Endothelial cell of umbilical vein (primary cell): ENCODE measurements around the gene ITGB2. TPM values are rescaled to one million over a fixed set of nuclear protein-coding genes. Genes with fewer than 3 reads are reported as not detected.

Experiments
- BruUV-seq: library from RNA; stranded (reverse); fragments of 400-500 nt; replicated peaks from 2 replicates; lab custom pipeline; 2021; lab: Mats Ljungman, UMichigan
- CTCF ChIA-PET: fragments of 300-600, 350-600 bp; sonication (Branson Sonifier 250); formaldehyde crosslinking; loops from one replicate; lab custom pipeline; 2021; ENCODE audit warnings: antibody characterized with exemption, inconsistent platforms; lab: Charles Lee
- POLR2A ChIA-PET: fragments of 300-600, 350-600 bp; sonication (Branson Sonifier 250); formaldehyde crosslinking; loops from one replicate; lab custom pipeline; 2021; ENCODE audit warnings: antibody characterized with exemption, inconsistent platforms; lab: Charles Lee
- DNase-seq: peaks from one replicate; pipeline ENCODE4 v3.0.0-alpha.2; 2011; ENCODE audit warnings: low read depth, low spot score
- FAIRE-seq: peaks from 2 replicates; lab custom pipeline; 2011; peaks lifted over from hg19 to GRCh38; lab: Jason Lieb, UNC
- H2AFZ ChIP-seq: 2 replicates; pipeline ENCODE4 v1.6.0; 2012; ENCODE audit warnings: low read depth, low read length, control low read depth, inconsistent platforms
- H3K27ac ChIP-seq: 2 replicates; pipeline ENCODE4 v1.5.1; 2011; ENCODE audit warnings: low read depth, mild to moderate bottlenecking, control low read depth, low read length, moderate library complexity; ENCODE audit not compliant: insufficient read depth
- H3K27me3 ChIP-seq, 2 experiments: 2 replicates each; pipeline versions ENCODE4 v1.6.0 to v1.6.1; 2011; ENCODE audit warnings: low read length in 2 of 2, mixed read lengths in 1 of 2; ENCODE audit not compliant: control insufficient read depth in 2 of 2, insufficient read depth in 2 of 2
- H3K36me3 ChIP-seq, 2 experiments: 2 replicates in 1 of 2; 3 replicates in 1 of 2; pipeline ENCODE4 v1.5.1; 2011; ENCODE audit warnings: low read length in 2 of 2, mild to moderate bottlenecking in 1 of 2, moderate library complexity in 1 of 2; ENCODE audit not compliant: control insufficient read depth in 2 of 2, insufficient read depth in 2 of 2; ENCODE audit errors: extremely low read depth in 1 of 2
- H3K4me1 ChIP-seq: 3 replicates; pipeline ENCODE4 v1.5.1; 2011; ENCODE audit warnings: mild to moderate bottlenecking, low read length; ENCODE audit not compliant: control insufficient read depth, insufficient read depth; ENCODE audit errors: extremely low read depth
- H3K4me2 ChIP-seq: 2 replicates; pipeline ENCODE4 v1.6.1; 2011; ENCODE audit warnings: low read length, control low read depth, mixed read lengths; ENCODE audit not compliant: insufficient read depth
- H3K4me3 ChIP-seq, 3 experiments: fragments of 200-600 bp in 1 of 3; sonication (generic), shearing (Covaris generic) in 1 of 3; replicated peaks in 1 of 3; 2 replicates each; pipeline ENCODE4 v1.5.1; 2011 to 2016; ENCODE audit warnings: control low read depth in 3 of 3, low read length in 3 of 3, mild to moderate bottlenecking in 2 of 3, inconsistent platforms in 1 of 3, low read depth in 1 of 3, moderate library complexity in 1 of 3; ENCODE audit not compliant: insufficient read depth in 1 of 3
- H3K79me2 ChIP-seq: 2 replicates; pipeline ENCODE4 v1.6.0; 2012; ENCODE audit warnings: low read length, inconsistent platforms; ENCODE audit not compliant: control insufficient read depth, insufficient read depth
- H3K9ac ChIP-seq: replicated peaks from 2 replicates; pipeline ENCODE3; 2011; ENCODE audit warnings: low read length, control low read depth; ENCODE audit not compliant: insufficient read depth; ENCODE audit errors: extremely low read depth
- H3K9me1 ChIP-seq: replicated peaks from 3 replicates; pipeline ENCODE4 v1.6.0; 2011; ENCODE audit warnings: mild to moderate bottlenecking, low read length; ENCODE audit not compliant: control insufficient read depth, insufficient read depth; ENCODE audit errors: extremely low read depth
- H3K9me3 ChIP-seq: replicated peaks from 2 replicates; pipeline ENCODE4 v1.5.1; 2012; ENCODE audit warnings: low read length, inconsistent platforms; ENCODE audit not compliant: control insufficient read depth, insufficient read depth
- H4K20me1 ChIP-seq: replicated peaks from 2 replicates; pipeline ENCODE3; 2011; ENCODE audit warnings: mild to moderate bottlenecking, low read length; ENCODE audit not compliant: control insufficient read depth, insufficient read depth; ENCODE audit errors: extremely low read depth
- FOS ChIP-seq: IDR thresholded peaks from 2 replicates; pipeline ENCODE4 v1.6.1; 2011; ENCODE audit warnings: mild to moderate bottlenecking, low read length, moderate library complexity, borderline replicate concordance; ENCODE audit not compliant: insufficient read depth
- JUN ChIP-seq: IDR thresholded peaks from 2 replicates; pipeline ENCODE4 v1.6.1; 2011; ENCODE audit warnings: borderline replicate concordance, low read depth; ENCODE audit not compliant: insufficient read length, insufficient read depth
- MAX ChIP-seq: IDR thresholded peaks from 2 replicates; pipeline ENCODE4 v1.6.1; 2011; ENCODE audit not compliant: insufficient read depth, insufficient read length
- MYC ChIP-seq: IDR thresholded peaks from one replicate; pipeline ENCODE4 v1.6.1; 2011; ENCODE audit warnings: mild to moderate bottlenecking, low read depth, low read length
- POLR2AphosphoS5 ChIP-seq: IDR thresholded peaks from 2 replicates; pipeline ENCODE4 v1.6.1; 2012; ENCODE audit warnings: low read depth, mild to moderate bottlenecking, control low read depth, low read length, moderate library complexity; ENCODE audit not compliant: insufficient read depth
- dilution Hi-C: fragments of 300-500 bp; cut with MboI; formaldehyde crosslinking; loops from one replicate; pipeline ENCODE4 v1.15.0; 2019; ENCODE audit warnings: low sequenced_read_pairs; ENCODE audit not compliant: extremely low pct_ligation_motif_present
- intact Hi-C: fragments of 100-400 bp; cut with micrococcal nuclease; formaldehyde crosslinking; loops from one replicate; pipeline ENCODE4 v1.10.0; 2022
- polyA plus RNA-seq, 4 experiments: library from polyadenylated mRNA; depleted of rRNA in 3 of 4; stranded (reverse) in 3 of 4; unstranded in 1 of 4; fragments of >200 nt; gene quantifications; 2 replicates each; pipeline versions ENCODE4 v1.2.1 to v1.2.3, GENCODE V29; 2011 to 2012; ENCODE audit warnings: missing spikeins in 1 of 4
- total RNA-seq: library from RNA; stranded (reverse); gene quantifications from 2 replicates; pipeline ENCODE4 v1.2.3, GENCODE V29; 2021
- TF ChIP-seq, protein P1 (sequence below), 2 donors: IDR thresholded peaks; 1 replicate in 1 of 2; 2 replicates in 1 of 2; pipeline ENCODE4 v1.5.1; 2011; ENCODE audit warnings: low read length in 2 of 2, mild to moderate bottlenecking in 2 of 2, moderate library complexity in 2 of 2, control low read depth in 1 of 2, inconsistent platforms in 1 of 2, low read depth in 1 of 2; ENCODE audit not compliant: insufficient read depth in 1 of 2; ENCODE audit errors: extremely low read depth in 1 of 2

ITGB2 gene
- total and polyA plus RNA-seq, 2 donors (not counting 3 experiments of a cell fraction or from before 2014, with no cell fraction given) = 0.39 to 0.91 TPM

- Histone ChIP-seq H3K36me3 (peaks cover 14 to 25% of the 10 kb centered on the region in 2 experiments), H3K4me3 (no peak overlapping the region), H3K9me1 (no peaks in the 10 kb centered on the region), H3K27ac (peak overlapping the region; percentile 97), H2AFZ (no peak overlapping the region), H3K9ac (peak overlapping the region; percentile 28), H3K4me1 (peaks cover 59% of the 10 kb centered on the region), H3K4me2 (peak overlapping the region; percentile 89), H4K20me1 (peaks cover 5% of the 10 kb centered on the region), H3K79me2 (peaks cover 93% of the 10 kb centered on the region), H3K27me3 (no peaks in the 10 kb centered on the region), H3K9me3 (no peaks in the 10 kb centered on the region)
- dilution Hi-C loops (no loop called here), intact Hi-C loops (no loop called here)
- ChIA-PET POLR2A (no interaction called here), CTCF (interaction anchor here (1.0 to 1.9 kb wide), 3 partner anchors 26 to 66 kb away, joined by 4 to 11 read pairs (median 6); partner anchors contain the start of gene UBE2G2)
- TF ChIP-seq JUN (peak; percentile 50), FOS (peak; percentile 41), MAX (no peak), POLR2AphosphoS5 (peak; percentile 50), MYC (no peak)
- TF ChIP-seq, protein P1, sequence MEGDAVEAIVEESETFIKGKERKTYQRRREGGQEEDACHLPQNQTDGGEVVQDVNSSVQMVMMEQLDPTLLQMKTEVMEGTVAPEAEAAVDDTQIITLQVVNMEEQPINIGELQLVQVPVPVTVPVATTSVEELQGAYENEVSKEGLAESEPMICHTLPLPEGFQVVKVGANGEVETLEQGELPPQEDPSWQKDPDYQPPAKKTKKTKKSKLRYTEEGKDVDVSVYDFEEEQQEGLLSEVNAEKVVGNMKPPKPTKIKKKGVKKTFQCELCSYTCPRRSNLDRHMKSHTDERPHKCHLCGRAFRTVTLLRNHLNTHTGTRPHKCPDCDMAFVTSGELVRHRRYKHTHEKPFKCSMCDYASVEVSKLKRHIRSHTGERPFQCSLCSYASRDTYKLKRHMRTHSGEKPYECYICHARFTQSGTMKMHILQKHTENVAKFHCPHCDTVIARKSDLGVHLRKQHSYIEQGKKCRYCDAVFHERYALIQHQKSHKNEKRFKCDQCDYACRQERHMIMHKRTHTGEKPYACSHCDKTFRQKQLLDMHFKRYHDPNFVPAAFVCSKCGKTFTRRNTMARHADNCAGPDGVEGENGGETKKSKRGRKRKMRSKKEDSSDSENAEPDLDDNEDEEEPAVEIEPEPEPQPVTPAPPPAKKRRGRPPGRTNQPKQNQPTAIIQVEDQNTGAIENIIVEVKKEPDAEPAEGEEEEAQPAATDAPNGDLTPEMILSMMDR (IDR thresholded peaks at IDR 0.05; ENCODE audit: extremely low read depth in 1 of 2, insufficient read depth in 1 of 2, low read depth in 1 of 2, low read length in 2 of 2) = no peak
- DNase-seq (peak; percentile 84), FAIRE-seq (peak; percentile 92)
- BruUV-seq = no TSS peak
Measured at GRCh38 chr21:44866780-44867179, 53.9 kb downstream of the ITGB2 start.
